ENCODE results near the gene PODXL2.

PODXL2 gene, protein sequence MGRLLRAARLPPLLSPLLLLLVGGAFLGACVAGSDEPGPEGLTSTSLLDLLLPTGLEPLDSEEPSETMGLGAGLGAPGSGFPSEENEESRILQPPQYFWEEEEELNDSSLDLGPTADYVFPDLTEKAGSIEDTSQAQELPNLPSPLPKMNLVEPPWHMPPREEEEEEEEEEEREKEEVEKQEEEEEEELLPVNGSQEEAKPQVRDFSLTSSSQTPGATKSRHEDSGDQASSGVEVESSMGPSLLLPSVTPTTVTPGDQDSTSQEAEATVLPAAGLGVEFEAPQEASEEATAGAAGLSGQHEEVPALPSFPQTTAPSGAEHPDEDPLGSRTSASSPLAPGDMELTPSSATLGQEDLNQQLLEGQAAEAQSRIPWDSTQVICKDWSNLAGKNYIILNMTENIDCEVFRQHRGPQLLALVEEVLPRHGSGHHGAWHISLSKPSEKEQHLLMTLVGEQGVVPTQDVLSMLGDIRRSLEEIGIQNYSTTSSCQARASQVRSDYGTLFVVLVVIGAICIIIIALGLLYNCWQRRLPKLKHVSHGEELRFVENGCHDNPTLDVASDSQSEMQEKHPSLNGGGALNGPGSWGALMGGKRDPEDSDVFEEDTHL

DNA sequence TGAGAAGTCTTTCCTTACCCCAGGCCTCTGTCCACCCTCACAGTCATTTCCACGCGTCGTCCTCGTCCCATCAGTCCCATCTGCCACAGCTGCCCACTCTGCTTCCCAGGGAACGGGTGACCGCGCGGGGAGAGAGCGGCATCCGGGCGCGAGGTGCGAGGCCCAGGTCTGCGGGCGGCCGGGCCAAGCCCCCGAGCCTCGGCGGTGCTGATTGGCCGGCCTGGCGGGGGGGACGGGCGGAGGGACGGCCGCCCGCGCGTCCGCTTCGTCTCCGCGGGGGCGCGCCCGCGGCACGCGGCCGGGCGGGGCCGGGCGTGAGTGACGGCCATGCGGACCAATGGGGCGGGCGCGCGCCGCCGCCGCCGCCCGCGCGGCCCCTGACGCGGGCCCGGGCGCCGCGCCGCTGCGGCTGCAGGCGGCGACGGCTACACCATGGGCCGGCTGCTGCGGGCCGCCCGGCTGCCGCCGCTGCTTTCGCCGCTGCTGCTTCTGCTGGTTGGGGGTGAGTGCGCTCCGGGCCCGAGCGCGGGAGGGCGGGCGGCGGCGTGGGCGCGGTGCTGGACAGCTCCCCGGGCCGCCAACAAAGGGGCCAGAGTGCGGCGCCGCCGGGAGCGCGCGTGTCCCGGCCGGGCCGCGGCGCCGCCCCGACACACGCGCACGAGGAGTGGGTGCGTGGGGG lies at the start of gene PODXL2:
Gene PODXL2 (plus strand): TSS at position 398 of the 679 bp plus-strand sequence. CDS start 35 bp downstream, at position 433.
- peak; percentile 44 for DNase-seq

- DNase-seq = no peak
Measured at GRCh38 chr3:127580327-127581060, 48.5 kb upstream of the PODXL2 start.

DNA sequence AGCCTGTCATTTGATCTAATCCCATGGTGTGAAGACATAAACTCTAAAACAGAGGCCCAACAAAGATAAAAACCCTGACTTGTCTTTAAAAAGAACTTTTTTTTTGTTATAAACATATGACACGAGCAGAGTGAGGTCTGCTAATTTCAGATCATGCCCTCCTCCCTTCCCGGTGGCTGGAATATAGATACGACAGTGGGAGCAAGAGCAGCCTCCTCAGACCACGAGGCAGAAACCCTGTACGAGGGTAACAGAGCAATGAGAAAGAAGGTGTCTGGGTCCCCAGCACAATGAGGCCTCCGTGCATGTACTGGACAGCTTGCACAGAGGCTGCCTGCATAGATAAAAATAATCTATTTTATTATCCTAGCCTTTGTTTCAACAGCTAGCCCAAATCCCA lies 44.3 kb upstream of the PODXL2 start:
- no peak for DNase-seq

- DNase-seq = no peak
Measured at GRCh38 chr3:127585163-127585812, 43.7 kb upstream of the PODXL2 start.

DNA sequence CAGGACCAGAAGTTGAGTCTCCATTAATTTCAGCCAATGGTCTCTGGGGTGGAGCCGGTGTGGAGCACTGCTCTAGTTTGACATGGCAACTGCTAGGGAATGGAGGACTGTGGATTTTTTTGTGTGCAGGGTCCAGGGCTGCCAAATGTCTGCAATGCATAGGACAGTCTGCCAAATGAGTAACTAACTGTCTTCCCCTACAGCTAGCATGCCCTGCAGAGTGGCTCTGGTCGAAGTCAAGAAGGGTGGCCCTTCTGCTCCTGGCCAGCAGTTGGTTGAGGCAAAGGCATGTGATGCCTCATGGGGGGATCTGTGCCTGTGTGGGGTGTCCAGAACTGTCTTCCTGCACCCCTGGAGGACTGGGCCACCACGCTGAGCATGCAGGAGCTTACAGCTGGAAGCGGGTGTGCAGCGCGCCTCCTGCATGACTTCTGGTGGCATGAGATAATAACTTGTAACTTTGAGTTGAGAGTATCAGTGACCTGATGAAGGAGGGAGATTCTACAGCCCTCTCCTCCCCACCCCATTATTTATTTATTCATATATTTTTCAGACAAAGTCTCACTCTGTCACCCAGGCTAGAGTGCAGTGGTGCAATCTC lies 43.1 kb upstream of the PODXL2 start:
- DNase-seq = no peak

- DNase-seq = no peak
Measured at GRCh38 chr3:127587876-127588275, 41.1 kb upstream of the PODXL2 start.

DNA sequence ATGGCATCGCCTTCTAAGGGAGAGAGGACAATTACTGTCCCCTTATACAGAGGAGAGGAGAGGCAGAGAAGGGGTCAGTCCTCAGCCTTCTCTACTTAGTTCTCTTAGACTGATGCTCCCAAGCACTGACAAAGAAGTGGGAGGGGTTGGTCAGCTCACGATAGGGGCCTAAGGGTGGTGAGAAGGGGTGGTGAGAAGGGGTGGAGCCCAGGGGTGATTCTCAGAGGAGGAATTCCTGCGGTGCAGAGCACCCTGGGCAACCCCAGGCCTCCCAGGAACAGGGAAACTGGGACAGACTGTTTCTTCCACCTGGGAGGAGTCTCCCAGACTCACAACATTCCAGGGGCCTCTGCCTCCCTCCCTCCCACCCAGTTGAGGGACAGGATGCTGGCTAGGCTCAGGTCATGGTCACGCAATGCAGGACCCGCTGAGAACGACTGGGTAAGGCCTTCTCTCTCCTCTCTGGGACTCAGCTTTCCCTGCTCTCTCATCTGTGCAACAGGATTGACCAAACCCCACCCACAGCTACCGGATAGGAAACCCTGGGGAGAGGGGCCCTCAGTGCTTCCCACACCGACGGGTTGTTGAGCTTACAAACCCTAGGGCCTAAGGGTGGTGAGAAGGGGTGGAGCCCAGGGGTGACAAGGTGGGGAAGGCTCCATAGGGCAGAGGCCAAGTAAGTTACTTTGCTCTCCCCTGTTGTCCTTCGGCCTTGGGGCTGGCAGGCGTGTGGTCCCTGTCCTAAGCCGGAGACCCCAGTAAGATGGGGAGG lies 40.0 kb upstream of the PODXL2 start:
- no peak for DNase-seq

DNA sequence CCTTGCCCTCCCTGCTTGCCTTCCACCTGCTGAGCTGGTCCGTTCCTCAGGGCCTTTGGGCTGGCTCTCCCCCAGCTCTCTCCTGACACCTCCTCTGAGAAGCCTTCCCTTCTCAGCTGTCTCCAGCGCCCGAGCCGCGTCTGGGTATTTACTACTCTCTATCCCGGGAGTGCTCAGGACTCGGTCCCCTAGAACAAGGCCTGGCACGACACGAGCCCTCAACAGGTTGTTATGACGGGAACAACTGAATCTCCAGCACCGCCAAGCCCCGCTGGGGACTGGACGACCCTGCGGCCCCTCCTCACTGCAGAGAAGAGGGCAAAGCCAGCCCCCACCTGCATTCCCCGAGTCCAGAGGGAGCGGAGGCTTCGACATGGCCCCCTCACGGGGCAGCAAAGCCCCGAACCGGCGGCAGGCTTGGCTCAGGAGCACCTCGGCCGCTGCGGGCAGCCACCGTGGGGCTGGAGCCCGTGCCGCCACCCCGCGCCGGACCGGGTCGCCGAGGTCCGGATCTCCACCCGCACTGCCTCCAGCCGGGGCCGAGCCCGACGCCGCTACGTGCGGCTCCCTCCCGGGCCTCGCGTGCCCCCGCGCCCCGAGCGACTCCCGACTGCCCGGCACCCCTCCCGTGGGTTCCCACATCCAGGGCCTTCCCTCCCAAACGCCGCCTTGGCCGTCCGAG lies 39.2 kb upstream of the PODXL2 start:
- DNase-seq = no peak

GRCh38 chr3:127590282-127590592 lies 38.7 kb upstream of the PODXL2 start:
- DNase-seq = no peak

GRCh38 chr3:127590593-127591465 lies 38.2 kb upstream of the PODXL2 start, which contains the start of gene TPRA1:
Gene TPRA1 (minus strand): TSS chr3:127590733. CDS start chr3:127580146, 10,587 bp downstream.
- peak; percentile 87 for DNase-seq

DNA sequence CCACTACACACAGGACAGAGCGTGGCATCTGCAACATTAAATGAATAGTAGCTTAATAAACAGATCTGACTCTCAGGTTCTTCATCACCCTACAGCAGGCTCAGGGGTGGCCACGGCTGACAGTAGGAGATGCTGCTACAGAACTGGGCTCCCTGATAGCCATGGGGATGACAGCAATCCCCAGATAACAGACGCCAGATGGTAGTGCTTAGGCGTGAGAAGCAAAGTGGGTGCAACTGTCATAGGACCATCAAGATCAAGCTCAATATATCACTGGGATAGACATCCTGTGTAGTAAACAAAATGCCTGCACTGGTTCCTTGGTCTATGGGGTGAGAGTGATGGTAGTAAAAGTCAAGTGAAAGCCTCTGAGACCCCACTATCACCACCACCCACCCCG lies 35.8 kb upstream of the PODXL2 start:
- DNase-seq = no peak

DNA sequence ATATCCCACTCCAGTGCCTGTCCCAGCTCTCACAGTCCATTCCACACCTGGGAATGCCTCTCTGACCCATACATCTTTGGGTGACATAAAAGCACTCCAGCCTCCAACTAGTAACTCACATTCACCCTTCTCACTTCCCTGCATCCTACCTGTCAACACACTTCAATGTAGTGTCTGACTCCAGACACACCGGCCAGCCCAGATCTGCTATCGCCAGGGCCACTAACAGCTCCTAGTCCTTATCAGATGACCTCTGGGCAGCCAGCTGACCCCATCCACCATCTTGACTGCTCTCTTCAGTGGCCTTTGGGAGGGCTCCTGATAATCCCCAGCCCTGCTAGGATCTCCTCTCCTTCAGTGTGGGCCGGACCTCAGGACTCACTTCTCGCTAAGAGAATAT lies 33.7 kb upstream of the PODXL2 start:
- no peak for DNase-seq

DNA sequence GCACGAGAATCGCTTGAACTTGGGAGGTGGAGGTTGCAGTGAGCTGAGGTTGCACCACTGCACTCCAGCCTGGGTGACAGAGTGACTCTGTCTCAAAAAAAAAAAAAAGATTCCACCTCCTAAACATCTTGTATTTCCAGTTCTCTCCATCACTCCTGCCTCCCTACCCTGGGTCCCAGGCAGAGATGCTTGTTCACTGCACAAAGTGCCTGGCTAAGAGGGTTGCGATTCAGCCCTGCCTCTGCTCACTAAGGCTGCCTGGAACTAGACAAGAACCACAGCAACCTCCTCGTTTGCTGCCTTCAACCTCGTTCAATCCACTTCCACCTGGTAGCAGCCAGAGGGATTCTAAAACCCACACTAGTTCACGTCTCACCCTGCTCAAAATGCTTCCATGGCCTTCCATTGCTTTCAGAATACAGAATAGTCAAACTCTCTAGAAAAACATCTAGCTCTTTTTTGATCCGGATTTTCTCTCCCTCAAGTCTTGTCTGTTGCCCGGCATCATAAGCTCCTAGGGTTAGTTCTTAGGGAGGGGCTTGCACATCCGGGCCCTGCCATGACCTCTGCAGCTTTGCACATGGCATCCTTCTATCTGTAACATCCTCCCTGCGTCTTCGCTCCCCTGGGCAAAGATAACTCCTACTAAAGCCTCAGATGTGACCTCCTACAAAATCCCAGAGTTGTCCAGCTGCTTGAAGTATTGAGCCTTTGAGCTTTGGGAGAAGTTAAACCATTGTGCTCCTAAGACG lies 31.8 kb upstream of the PODXL2 start:
- DNase-seq = no peak

GRCh38 chr3:127598841-127599570 lies 30.0 kb upstream of the PODXL2 start:
- DNase-seq = no peak

GRCh38 chr3:127600749-127601456 lies 28.1 kb upstream of the PODXL2 start:
- DNase-seq = no peak

DNA sequence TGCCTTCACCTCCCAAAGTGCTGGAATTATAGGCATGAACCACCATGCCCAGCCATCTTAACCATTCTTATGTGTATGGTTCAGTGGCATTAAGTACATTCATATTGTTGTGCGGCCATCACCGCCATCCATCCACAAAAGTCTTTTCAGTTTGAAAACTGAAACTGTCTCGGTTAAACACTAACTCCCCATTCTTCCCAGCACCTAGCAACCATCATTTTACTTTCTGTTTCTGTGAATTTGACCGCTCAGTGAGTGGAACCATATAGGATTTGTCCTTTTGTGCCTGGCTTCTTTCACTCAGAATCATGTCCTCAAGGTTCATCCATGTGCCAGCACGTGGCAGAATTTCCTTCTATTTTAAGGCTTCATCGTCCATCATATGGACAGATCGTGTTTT lies 24.9 kb upstream of the PODXL2 start:
- no peak for DNase-seq

GRCh38 chr3:127604546-127605165 lies 24.3 kb upstream of the PODXL2 start:
- DNase-seq = no peak

Data from NCI-H510A (cell line).